NCI-H187 treated with DMSO at 0.1 percent for 48 hours (cell line): ENCODE results near the gene USP28.
"Not testable (repeated sequence)": the region's sequence is repeated elsewhere in the genome, so short reads cannot be mapped to it uniquely, and the experiment has no call there.

ENCODE experiments used
- DNase-seq: peaks from one replicate; lab custom pipeline; 2025; lab: John Stamatoyannopoulos, UW

Gene USP28

DNA sequence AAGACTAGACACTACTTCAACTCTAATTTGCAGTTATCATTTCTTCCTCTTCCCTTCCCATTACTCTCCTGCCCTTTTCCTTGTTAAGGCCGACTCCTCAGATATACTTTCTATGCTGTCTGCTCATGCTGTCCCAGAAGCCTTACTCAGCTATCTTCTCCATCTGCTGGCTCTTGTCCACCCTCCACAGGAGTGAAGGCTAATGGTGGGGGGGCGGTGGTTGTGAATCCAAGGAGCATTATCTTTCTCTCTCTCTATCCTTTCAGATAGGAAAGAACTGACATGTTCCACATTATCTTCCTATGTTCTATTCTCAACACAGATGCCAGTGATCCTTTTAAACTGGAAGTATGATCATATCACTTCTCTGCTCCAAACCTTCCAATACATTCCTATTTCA, 37.4 kb downstream of the USP28 start:
- DNase-seq: no peak

DNA sequence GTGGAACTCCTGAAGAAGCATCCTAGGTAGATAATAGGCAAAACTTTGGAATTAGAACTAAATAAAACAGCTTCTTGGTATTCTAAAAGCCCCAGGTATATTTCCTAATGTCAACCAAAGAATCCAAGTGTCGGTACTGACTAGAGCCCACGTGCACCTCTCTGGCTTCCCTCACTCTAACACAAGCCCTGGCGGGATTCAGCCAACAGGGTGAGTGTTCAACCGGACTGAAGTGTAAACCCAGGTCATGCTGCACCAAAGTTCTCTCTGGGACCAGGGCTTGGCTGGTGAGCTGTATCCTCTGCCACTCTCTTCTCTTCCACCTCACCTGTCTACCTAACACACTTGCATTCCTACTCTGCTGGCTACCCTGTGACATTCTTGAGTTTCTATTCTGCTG, 40.1 kb downstream of the USP28 start:
- no peak for DNase-seq

DNA sequence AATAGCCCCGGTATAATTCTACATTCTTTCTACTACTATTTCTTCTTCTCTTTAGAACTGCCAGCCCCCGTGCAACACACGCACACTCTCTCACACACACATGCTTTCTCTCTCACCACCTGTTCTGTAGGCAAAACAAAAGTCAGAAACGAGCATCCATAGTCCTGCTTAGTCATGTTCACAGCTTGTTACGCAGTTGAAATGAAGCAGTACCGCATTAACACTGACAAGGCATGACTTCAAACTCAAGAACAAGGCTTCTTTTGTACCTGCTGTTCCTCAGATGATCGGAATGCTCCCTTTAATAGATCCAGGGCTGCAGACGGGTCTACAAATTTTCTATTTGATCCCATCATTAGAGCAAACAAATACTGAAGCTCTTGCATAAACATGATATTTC, 42.2 kb downstream of the USP28 start:
- DNase-seq: no peak

DNA sequence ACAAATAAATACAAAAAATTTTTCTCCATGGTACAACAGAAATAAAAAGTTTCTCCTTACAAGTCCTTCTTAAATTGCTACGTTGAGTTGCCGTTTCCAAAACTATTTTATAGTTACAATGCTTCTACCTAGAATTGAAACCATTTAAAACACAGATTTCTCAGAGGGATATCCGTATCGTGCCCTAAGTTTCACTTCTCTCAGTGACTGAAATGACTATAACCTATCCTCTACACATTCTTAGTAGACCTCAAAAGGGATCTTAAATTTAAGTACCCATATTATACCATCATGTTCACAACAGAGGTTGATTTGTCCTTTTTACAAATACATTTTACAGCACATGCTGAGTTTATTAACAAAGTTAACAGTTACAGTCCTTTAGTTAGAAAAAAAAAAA, 44.1 kb downstream of the USP28 start:
- DNase-seq: no peak

DNA sequence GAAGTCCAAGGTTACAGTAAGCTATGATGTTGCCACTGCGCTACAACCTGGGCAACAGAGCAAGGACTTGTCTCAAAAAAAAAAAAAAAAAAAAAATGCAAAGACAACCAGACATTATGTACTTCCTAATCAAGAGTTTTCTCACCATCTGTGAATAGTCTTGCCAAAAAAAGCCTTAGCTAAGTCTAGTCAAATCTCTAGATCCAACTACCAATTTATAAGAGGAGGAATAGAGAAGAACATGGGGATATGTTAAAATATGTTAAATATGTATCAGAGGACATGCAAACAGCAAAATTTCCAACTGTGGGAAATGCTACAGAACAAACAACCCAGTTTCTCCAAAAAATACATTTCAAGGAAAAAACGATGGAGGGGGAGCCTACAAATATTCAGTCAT, 45.6 kb downstream of the USP28 start:
- DNase-seq: no peak

DNA sequence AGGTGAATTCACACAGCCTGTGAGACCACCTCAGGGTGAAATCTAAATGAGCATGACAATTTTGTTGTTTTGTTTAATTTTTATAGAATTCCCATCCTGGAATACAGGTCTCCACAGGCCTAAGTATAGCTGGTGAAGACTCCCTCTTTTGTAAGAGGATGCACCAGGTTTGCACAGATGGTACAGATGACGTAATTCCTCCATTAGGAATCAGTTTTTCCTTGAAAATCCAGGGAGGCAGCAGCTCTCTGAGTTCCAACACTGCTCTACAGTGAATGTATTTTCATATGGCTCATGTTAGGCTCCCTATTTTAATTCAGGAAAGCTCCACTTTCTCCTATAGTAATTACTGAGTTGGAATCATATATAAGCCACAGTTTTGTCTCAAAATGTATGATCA, 47.2 kb downstream of the USP28 start:
- DNase-seq: no peak

DNA sequence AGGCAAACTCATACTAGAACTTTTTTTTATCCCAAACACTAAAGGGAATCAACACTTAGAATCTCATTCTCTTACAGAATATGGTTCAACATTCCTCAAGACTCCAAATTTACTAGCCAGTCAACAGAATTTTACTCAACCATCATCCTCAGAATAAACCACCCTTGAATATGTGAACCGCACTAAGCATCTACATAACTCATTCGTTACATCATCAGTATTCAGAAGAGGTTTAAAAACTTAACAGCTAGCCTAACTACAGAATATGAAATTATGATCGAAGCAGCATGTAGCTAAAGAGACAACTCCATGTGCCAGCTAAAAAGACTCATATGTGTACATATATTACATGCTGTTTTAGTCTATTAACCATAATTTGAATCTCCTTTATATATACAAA, 47.9 kb downstream of the USP28 start:
- DNase-seq: no peak

DNA sequence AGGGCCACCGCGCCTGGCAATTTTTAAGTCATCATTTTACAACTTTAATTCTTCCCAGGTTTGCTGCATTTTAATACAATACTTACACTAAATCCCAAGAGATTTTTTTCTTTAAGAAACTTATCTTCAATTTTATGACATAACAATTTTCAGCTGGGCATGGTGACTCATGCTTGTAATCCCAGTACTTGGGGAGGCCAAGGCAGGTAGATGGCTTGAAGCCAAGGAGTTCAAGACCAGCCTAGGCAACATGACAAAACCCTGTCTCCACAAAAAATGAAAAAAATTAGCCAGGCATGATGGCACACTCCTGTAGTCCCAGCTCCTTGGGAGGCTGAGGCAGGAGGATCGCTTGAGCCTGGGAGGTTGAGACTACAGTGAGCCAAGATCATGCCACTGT, 56.9 kb downstream of the USP28 start:
- no peak for DNase-seq

DNA sequence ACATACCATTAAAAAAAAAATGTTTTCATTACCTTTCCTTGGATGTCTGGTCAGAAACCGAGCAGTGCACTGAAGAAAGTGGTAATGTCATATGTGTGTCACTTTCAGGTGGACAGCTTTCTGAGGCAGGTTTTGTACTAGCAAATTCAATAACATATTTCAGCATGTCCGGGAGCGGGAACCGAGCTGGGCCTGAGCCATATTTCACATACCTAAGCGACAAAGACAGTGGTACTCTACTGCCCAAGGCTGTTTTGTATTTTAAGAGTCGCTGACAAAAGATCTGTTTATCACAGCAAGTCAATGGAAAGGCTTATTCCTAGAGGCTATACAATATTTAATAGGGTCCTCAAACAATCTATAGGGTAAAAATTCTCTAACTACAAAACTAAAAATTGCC, 57.7 kb downstream of the USP28 start:
- DNase-seq: no peak

DNA sequence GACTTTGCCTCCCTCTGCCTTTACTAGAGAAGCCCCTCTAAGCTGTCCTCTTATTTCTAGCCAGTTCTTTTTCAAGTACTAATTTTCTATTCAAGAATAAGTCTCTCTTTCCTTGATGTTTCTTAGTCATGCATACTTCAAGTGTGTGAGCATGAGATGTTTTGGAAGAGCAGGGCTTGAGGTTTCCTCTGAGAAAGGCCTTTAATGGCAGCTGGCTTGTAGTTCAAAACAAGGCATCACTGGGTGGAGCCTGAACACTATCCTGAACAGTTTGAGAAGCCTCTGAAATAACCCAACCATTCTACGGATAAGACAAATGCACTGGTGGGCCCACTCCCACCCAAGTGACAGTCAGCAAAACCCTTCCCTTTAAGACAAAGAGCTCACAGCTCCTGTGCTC, 58.2 kb downstream of the USP28 start:
- DNase-seq: no peak

DNA sequence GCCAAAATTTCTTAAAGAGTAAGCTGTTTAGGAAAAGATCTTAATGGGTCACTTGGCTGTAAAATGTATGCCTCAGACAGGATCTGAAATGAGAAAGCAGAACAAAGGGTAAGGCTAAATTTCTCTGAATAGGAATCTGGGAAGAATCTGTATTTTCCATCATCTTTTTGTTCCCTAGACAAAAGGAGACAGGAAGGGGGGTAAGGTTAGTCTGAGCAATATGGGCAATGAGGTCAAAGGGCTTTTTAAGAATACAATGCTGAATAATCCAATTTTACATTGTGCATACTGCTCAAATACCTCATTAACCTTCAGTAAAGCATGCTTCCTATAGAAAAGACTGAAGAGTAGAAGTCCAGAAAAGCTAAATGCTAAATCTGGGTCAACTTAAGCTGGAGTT, 61.2 kb downstream of the USP28 start:
- DNase-seq: no peak

DNA sequence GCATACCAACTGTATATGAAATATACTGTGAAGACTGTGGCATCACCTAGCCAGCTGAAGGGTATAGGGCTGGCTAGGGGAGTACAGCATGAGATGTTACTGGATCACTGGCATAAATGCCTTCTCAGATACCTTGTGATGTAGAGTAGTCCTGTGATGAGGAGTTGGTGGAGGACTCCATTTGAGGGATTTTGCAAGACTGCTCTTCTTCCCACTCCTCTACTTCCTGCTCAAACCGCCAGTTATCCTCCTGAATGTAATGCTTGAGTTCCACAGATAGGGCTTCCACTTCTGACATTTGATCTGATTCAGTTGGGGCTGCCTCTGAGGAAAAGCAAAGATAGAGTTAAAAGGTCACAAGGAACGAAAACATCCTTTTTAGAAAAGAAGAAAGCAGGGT, 66.4 kb downstream of the USP28 start:
- no peak for DNase-seq

DNA sequence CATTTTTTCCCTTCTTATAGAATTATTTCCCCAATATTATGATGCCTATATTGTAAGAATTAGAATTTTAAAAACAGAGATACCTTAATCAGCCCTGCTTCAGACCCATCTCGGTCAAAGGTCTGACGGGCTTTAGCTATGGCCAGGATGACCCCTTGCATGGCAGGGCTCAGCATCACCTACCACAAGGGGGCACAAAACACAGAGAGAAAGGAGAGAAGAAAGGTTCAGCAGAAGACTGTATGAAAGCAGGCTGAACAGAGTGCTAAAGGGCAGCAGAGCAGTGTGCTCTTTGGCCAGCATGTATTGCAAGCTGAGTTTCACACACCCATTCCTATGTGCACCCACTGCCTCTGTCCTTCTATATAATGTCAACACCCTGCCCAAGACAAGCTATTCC, 69.0 kb downstream of the USP28 start:
- DNase-seq: no peak

DNA sequence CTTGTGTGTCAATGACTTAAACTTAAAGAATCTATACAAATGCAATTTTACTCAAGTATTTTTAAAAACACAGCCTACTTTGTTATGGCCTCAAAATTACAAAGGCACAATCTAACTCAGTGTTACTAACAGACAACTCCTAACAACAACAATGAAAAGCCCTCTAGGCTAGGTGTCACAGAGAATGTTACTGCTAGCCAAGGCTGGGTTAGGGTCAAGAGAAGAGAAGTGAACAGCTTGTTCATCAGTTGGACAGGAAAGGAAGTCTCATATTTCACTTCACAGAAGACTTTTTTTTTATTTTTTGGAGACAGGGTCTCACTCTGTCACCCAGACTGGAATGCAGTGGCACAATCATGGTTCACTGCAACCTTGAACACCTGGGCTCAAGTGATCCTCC, 69.7 kb downstream of the USP28 start:
- DNase-seq: no peak

DNA sequence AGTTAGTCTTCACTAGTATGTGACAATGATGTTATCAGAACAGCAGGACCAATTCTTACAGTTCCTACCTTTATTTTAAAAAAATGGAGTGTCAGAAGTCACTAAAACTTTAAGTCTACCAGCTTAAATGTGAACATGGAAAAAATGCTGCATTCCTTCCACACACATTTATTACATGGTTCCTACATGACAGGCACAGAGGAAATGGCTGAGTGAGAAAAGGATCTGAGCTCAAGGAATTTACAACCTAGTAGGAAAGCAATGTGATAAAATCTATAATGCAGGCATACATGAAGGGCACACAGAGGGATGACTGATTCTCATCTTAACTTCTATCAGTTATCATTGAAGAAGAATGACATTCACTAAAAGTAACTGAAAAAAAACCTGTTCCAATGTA, 72.8 kb downstream of the USP28 start:
- DNase-seq: no peak

DNA sequence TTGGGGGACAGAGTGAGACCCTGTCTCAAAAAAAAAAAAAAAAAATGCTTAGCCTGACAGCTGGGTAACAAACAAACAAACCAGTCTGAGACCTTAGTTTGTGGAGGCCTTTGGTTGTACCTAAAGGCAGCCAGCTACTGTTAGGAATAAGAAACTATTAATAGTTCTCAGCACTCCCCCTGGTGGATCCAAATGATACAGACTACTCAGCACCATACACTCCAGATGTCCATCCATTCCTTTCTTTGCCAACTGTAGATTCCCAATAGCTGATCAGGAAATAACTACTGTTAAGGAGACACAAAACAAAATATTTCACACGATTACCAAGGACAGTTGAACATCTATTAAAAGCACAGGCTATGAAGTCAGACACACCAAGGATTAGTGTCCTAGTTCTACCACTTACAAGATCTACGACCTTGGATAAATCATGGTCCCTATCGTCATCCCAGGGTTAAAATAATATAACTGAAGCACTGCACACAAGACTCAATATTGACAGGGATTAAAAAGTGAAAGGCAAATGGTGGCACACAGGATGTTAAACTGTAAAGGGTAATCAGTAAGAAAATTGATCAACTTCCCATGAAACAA, 78.6 kb downstream of the USP28 start:
- no peak for DNase-seq

DNA sequence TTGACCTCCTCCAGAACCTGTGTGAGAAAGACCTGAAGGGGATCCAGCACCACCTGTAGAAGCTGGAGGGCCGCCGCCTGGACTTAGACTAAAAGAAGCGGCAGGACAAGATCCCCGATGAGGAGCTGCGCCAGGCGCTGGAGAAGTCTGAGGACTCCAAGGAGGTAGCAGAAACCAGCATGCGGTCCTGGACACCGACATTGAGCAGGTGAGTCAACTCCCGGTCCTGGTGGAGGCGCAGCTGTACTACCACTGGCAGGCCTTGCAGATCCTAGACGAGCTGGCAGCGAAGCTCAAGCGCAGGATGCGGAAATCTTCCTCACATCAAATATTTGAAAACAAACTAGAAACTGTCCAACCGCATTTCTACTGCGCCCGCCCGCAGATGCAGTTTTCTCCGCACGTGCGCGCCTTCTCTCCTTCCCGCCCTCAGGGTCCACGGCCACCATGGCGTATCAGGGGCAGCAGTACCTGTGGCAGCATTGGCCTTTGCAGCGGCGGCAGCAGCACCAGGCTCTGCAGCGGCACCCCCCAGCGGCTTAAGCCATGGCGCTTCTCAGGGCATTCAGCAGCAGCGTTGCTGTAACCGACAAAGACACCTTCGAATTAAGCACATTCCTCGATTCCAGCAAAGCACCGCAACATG, 85.6 kb downstream of the USP28 start:
- no peak for DNase-seq

DNA sequence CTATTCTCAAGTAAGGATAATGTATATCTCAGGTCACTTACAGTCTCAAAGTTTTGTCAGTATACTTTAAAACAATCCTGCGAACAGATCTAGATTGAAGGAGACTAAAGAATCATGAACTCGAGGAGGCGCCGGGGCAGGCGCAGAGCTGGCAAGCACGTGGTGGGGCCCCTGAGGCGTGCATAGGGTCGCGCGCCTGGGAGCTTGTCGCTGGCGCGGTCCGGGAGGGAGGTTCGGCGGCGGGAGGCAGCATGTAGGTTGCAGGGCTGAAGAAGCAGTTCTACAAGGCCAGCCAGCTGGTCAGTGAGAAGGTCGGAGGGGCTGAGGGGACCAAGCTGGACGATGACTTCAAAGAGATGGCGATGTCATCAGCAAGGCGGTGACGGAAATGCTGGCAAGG, 86.4 kb downstream of the USP28 start:
- DNase-seq: not testable (repeated sequence)

DNA sequence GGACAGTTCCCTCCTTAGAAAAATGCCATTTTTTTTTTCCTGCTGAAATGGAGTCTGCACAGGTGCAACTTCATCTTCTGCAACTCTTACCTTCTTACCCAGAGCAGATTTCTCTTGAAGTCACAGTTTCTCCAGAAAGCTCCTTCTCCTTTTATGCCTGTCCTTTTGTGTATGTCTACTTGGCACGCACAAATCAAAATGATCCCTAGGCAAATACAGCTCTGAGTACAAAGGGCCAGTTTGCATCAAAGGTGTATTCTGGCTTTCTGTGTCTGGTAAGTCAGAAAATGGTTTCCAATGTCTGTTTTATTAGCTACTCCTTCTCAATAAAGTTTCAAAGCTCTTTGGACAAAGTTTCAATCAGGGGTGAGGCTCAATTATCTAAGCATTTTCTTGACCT, 93.2 kb downstream of the USP28 start:
- DNase-seq: no peak

DNA sequence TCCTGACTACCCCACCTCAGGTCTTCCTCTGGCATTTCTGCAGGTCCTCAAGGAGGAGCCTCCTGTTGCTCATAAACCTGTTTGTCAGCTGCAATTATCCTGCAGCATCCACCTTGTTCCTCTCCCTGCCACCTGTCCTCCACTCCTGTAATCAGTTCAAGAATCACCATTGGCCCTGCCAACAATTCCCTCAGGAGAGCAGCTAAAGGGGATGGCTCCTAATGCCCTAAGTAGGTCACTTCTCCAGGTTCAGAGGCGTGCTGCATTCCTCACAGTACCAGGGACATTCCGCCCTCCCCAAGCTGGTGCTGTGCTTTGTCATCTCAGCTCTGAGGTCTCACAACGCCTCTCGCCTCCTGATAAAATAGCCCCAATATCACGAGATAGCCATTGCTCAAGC, 93.7 kb downstream of the USP28 start:
- no peak for DNase-seq

DNA sequence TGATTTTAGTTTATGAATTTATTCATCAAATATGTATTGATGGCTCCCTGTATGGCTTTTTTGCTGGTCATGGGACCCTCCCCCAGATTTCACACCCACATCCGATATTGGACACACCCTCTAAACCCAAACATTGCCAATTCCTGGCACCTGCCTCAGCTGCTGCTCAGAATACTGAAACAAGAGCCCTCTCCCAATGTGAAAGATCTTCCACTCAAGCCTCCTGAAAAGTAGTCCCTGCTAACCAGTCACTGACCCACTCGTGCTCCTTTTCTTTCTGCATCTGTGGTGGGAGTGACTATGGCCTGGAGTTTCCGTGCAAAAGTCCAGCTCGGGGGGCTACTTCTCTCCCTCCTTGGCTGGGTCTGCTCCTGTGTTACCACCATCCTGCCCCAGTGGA, 95.9 kb downstream of the USP28 start, which contains the start of gene CLDN25:
Gene CLDN25 (plus strand): TSS at position 301 of the 400 bp plus-strand sequence. CDS start 0 bp downstream, at position 301.
- no peak for DNase-seq

DNA sequence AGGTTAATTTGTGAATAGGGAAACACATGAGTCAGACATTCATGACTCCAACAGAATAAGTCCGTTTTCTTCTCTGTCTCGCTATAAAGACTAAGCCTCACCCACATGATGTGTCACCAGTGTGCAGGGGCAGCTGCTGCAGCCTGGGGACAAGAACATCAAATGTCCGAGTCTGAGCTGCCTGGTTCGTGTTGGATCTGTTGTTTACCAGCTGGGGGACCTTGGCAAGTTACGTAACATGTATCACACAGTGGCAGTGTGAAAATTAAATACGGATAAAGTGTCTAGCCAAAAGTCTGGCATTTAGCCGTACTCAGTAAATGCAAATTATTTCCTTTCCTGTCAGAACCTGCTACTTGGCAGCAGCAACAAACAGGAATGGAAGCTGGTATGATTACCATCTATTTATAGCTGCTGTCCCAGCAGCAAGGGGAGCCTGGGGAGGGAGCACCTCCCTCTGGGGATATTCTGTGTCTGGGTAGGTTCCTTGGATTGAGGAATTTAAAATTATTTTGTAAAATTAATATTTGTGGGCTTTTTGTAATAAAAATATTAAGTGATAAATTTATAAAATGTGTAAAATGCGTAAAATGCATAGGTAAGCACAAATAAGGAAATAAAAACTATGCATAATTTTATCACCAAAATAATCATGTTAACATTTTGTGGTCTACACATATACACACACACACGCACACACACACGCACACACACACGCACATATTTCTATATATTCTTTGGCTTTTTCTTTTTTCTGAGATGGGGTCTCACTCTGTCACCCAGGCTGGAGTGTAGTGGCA, 97.1 kb downstream of the USP28 start:
- DNase-seq: no peak

DNA sequence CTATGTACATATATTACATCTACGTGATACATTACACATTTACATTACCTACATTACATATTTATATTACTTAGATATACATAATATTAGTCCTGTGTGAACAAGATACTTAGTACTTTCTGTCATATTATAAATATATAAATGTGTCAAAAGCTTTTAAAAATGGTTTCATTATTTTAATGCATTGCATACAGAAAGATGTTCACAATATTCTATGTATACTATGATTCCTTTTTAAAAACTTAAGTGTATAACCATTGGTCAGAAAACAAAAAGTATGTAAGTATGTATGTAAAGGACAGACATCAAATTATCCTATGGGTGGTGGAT, 101.2 kb downstream of the USP28 start:
- no peak for DNase-seq
